GM21423 (cell line): ENCODE results near the gene TFB2M.

Experiments
- ATAC-seq: cut with Tn5 transposase; IDR thresholded peaks from one replicate; pipeline ENCODE4 v1.9.1; 2021; ENCODE audit warnings: mild to moderate bottlenecking, moderate library complexity; ENCODE audit not compliant: unreplicated experiment

TFB2M gene

DNA sequence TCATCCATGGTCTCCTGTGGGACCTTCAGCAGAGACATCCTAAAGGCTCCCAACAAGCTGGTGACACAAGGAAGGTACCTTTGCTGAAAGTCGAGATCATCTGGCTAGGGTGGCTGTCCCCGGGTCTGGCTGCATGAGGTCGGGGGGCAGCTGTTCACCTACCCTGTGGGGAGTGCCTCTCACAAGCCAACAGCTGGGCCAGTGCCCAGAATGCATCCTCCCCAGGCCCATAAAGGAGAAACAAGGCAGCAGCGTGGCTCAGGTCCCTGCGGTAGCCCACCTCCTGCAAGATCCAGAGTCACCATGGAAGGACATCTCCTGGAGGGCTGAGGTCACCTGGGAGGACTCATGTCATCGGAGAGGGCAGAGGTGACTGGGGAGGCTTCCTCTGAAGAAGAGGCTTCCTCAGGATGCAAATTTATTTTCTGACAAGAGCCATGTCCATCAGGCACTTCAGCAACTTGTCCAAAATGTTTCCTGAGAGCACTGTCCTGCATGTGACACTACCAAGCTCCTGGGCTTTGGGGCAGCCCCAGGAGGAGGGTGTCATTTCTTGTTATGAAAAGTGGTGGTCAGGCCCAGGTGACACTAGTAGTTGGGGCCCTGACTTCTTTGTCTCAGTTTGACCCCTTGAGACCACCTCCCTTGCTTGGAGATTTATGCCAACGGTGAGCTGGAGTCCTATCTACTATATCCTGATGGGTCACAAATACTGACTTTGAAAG, 52.3 kb downstream of the TFB2M start:
- ATAC-seq, result no peak

DNA sequence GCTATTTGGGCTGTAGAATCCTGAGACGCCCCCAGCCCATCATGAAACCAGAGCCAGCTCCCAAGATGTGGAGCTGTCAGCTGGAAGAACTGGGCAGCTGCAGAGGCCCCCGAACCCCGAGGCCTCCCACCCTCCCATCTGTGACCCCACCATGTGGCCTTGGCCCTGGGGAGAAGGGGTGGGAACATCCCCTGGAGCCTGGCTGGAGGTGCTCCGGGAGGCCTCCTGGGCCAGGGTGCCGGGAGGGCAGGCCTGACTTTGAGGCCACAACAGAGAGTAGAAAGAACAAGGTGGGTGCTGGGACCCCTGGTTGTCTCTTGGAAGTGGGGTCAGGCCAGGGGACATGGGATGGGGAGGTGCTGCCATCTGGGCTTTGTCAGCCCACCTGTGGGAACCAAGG, 53.0 kb downstream of the TFB2M start:
- no peak for ATAC-seq

DNA sequence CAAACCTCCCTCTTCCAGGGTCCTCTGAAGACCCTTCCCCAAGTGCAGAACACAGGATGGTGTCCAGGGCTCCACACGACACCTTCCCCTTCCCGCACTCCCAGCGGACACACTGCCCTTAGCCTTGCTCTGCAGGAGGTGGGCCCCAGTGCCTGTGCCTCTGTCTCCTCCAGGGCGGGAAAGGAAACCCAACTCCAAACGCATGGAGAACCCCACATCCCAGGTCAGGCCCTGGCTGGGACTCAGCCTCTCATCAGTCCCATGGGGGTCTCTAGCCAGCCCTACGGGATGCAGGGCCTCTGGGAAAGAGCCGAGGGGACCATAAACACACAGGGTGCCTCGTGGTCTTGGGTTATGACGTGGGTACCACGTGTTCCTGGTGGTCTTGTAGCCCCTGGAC, 53.4 kb downstream of the TFB2M start:
- no peak for ATAC-seq

DNA sequence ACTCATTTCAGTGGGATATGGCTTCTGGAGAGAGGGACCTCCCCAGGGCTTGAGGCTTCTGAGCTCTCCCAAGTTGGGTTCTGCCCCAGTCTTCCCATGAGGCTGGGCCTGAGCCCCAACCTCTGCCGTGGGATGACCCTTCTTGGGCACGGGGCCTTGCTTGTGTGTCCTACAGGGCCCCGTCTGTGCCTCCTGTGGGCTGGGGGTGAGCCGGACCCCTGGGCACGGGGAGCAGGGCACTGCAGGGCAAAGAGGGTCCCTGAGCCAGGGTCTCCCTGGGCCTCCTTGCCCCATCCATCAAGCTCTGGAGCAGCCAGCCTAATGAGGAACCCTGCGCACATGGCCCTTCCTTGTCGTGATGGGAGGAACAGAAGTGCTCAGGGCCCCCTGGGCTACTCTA, 53.8 kb downstream of the TFB2M start:
- no peak for ATAC-seq

DNA sequence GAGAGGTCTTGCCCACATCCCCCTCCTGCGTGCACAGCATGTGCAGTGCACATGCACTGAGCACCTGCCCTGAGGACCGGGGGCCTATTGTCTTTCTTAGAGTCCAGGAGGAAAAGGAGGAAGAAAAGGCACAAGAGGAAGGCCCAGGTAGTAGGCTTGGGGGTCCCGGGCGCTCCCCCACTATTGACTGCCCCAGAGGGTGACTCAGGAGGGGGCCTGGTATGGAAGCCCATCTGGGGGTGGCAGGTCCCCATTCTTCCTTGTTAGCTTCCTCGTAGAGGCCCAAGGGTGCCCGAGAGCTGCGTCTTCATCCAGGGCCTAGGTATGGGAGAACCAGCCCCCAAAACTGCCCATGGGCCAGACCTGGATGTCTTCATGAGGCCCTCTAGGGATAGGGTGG, 54.9 kb downstream of the TFB2M start:
- ATAC-seq, result no peak

DNA sequence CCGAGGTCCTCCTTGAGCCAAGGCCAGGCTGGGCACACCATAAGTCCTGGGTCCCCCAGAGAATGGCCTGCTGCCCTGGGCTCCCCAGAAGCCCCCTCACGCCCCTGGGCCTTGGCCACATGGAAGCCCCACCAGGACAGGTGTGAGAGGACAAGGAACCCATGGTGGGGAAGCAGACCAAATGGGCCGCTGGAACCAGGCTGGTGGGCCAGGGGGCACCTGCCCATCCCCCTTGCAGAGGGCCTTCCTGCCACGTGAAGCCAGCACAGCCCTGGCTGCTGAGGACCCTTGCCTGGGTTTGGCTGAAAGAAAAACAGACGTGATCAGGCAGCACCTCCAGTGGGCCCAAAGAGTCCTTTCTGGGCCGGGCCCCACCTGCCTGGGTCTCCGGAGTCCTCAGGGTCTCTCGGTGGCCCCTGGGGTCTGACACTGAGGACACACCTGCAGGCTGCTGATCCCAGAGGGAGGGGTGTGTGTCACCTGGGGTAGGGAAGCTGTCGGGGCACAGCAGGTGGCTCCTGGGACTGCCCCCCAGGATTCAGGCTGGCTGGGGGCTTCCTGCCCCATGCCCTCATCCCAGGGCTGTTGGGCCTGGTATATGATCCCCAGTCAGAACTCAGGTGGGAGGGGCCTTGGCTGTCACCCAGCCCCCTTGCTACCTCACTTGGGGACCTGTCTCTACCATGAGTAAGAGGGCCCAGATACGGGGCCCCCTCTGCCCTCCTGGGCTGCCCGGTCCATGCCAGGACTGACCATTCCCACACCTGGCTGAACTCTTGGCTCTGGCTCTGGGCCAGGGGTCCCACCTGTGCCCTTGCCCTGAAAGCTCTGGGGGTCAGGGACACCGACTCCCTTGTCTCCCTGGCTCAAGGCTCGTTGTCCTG, 55.7 kb downstream of the TFB2M start:
- ATAC-seq, result no peak

DNA sequence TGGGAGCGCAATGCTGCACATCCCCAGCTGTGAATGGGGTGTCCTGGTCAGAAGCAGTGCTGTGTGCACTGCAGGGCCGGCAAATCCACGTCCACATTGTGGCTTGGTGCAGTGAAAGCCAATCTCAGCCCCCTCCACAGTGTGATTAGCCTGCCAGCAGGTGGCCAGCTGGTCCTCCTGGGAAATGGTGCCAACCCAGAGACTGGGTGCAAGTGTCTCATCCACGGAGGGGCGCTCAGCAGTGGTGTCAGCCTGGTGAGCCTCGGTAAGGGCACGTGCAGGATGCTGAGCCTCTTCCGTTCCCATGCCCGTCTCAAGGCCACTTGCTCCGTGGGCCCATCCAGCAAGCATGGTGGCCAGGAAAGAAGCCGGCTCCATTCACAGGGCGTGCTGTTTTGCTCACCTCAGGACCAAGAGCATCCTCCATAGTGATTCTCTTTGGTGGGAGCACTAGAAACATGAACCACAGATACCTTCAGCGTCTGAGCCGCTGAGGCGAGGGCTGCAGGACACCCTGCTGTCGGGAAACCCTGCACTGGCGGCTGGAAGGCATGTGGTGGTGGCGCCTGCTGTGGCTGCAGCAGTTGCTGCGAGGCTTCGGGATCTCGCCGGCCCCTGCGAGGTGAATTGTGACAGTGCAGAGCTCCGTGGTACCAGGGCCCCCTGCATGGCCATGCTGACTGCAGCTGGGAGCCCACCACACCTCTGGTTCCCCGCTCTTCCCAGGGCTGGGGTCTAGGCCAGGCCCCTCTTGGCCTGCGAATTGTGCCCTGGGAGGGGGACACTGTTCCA, 57.0 kb downstream of the TFB2M start:
- ATAC-seq, result no peak

DNA sequence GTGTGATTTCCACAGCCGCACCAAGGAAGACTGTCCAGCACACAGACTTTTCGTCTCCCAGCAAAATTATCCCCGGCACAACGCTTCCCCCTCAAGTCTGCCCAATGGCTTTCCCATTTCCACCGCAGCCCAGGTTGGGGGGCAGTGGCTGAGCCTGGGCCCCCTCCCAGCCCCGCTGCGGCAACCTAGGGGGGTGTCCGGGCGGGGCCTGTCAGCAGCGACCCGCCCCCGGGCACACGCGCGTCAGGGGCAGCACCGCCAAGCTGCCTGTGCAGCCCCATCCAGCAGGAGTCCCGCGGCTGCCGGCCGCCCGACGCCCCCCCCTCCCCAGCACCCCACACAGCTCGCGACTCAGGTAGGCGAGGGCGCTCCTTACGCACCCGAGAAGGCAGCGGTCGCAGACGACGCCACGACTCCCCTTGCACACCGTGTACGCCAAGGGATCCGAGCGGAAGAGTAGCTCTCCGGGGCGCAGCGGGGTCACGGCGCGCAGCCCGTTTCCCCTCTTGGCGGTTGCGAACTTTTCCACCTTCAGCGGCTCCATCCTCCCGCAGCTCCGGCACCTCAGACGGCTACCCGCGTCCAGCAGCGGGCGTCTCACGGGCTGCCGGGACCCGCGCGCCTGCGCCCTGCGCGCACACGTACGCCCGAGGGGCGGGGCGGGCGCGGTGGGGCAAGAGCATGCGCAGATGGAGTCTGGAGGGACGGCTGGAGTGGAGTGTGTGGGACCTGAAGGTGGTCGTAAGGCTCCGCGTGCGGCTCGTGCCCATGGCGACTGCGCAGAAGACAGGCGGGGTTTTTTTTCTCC, 59.2 kb downstream of the TFB2M start, which contains the start of gene SMYD3:
TSS of gene SMYD3 (minus strand) at position 606 of the 808 bp plus-strand sequence.
- peak; percentile 92 for ATAC-seq

DNA sequence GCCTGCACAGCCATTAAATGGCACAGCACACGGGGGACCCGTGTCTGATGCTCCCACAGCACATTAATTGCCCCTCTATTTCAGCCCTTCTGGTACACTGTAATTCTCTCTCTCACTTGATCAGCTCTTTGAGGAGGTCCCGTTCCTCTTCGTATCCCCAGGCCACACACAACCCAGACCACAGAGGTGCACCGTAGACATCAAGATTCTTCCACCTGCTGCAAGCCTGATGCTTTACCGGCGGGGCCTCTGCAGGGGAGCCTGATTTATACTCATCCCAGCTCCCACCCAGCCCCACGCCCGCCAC, 59.7 kb downstream of the TFB2M start:
- ATAC-seq, result peak; percentile 3

DNA sequence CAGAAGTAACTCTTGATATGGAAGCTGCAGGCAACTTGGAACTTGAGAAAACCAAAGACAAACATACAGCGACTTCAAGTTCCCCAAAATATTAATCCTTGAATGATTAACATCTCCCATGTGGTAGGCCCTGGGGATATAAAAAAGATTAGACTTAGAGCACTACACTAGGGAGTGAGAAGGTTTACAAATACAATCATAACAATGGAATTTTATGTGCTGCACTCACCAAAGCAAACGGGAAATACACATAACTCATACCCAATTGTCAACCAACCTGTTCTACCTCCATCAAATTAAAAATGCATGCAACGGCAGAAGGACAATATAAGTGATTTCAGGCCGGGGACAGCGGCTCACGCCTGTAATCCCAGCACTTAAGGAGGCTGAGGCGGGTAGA, 62.7 kb downstream of the TFB2M start:
- ATAC-seq, result no peak

DNA sequence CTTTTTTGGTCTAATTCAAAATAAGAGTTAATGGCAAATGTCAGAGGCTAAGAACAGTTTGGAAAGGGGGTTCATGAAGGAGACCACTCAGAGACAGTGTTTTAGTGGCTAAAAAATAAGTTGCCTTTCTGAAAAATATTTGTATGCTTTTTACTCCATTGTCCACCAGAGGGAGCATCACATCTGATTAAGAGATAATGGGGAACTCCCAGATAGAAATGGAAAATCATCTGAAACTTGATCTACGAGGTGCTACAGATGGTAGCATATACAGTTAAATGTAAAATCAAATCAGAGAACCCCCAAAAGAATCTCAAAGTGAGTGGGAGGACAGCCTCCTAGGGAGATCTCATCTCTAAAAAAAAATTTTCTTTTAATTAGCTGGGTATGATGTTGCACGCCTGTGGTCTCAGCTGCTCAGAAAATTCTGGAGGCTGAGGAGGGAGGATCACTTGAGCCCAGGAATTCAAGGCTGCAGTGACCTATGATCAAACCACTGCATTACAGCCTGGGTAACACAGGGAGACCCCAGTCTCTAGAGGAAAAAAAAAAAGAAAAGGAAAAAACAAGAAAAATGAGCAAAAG, 68.6 kb downstream of the TFB2M start:
- ATAC-seq, result peak; percentile 62

DNA sequence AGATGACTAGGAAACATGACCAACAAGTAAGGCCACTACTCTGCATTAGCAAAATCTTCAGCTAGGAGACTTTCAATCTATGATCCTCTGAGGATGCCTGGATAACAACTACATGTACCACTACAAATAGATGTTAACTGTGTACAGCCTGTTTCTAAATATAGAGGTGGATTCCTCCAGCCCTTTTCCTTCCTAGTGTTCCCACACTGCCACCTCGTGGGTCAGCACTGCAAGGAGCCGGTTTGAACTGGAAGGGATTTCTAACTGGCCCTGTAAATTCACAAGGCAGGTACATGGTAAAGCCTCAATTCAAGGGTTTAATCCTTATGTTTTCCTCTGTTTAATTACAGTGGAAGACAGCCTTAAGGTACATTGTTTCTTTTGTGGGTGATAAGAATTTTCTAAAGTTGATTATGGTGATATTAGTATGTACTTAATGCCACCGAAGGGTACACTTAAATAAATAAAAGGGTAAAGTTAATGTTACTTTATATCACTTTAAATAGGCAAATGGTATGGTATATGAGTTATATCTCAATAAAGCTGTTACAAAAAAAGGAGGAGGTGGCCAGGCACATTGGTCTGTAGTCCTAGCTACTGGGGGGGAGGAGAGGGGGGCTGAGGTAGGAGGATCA, 73.3 kb downstream of the TFB2M start:
- ATAC-seq, result peak; percentile 48

DNA sequence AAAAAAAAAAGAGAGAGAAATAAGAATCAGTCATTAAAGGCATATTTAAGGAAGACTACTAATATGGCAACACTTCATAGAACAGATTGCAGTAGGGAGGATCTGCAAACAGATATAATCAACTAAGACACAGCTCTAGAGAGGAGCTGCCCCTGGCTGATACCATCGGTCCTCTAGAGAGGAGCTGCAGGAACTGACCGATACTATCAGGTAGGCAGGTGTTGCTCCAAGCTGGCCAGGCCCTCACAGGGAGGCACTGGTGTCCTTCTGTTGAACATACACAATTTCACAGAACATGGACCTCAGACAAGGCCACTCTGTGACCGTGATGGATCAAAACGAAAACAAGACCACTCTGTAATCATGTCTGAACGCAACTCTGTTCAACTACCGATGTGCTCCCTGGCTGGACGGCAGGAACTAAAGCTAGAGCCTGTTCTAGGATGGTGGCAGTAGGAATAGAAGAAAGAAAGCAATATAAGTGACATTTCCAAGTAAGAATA, 74.5 kb downstream of the TFB2M start:
- no peak for ATAC-seq
